GM12878 (cell line): ENCODE results near the gene NFE2L3. TPM values are rescaled to one million over a fixed set of nuclear protein-coding genes. Genes with fewer than 3 reads are reported as not detected.

Source experiments
- CHD1 ChIP-seq: IDR thresholded peaks from 2 replicates; pipeline ENCODE4 v1.6.1; 2012; ENCODE audit warnings: low read depth, low read length, improper control_type of control experiment
- ESRRA ChIP-seq: IDR thresholded peaks from 2 replicates; pipeline ENCODE4 v1.6.1; 2012; ENCODE audit warnings: mild to moderate bottlenecking, low read length, improper control_type of control experiment
- HDAC6 ChIP-seq: fragments of 200-600 bp; sonication (generic); IDR thresholded peaks from one replicate; pipeline ENCODE4 v1.8.0; 2017; ENCODE audit warnings: antibody characterized with exemption; ENCODE audit not compliant: unreplicated experiment
- MEF2B ChIP-seq: fragments of 450-650 bp; IDR thresholded peaks from 2 replicates; pipeline ENCODE4 v1.6.1; 2018; ENCODE audit warnings: mild to moderate bottlenecking, moderate library complexity; ENCODE audit not compliant: partially characterized antibody, poor library complexity, severe bottlenecking
- MXI1 ChIP-seq: fragments of 150-350 bp; IDR thresholded peaks from 2 replicates; pipeline ENCODE4 v1.6.1; 2011; ENCODE audit warnings: low read depth, mild to moderate bottlenecking, inconsistent platforms, low read length, improper control_type of control experiment
- MYC ChIP-seq: IDR thresholded peaks from 2 replicates; pipeline ENCODE4 v1.6.1; 2011; ENCODE audit warnings: mild to moderate bottlenecking, low read length, moderate library complexity, inconsistent platforms; ENCODE audit not compliant: insufficient read depth, insufficient replicate concordance, insufficient read length, severe bottlenecking
- NKRF ChIP-seq: fragments of 450-650 bp; conservative IDR thresholded peaks from 2 replicates; pipeline ENCODE4 v1.6.1; 2017; ENCODE audit warnings: mild to moderate bottlenecking, moderate library complexity
- PAX8 ChIP-seq: fragments of 450-650 bp; IDR thresholded peaks from 2 replicates; pipeline ENCODE4 v1.6.1; 2017; ENCODE audit warnings: mild to moderate bottlenecking, moderate library complexity
- RUNX3 ChIP-seq: IDR thresholded peaks from 2 replicates; pipeline ENCODE4 v1.6.1; 2012; ENCODE audit warnings: low read length, inconsistent platforms
- SMC3 ChIP-seq: IDR thresholded peaks from 2 replicates; pipeline ENCODE4 v1.6.1; 2011; ENCODE audit warnings: low read length, improper control_type of control experiment, borderline replicate concordance
- TBL1XR1 ChIP-seq: IDR thresholded peaks from 2 replicates; pipeline ENCODE4 v1.6.1; 2012; ENCODE audit warnings: low read depth, low read length, improper control_type of control experiment
- WRNIP1 ChIP-seq: IDR thresholded peaks from 2 replicates; pipeline ENCODE4 v1.6.1; 2011; ENCODE audit warnings: low read depth, low read length, improper control_type of control experiment, borderline replicate concordance
- ZBTB11 ChIP-seq: fragments of 450-650 bp; formaldehyde crosslinking; IDR thresholded peaks from 2 replicates; pipeline ENCODE4 v1.5.0; 2022; ENCODE audit warnings: mild to moderate bottlenecking, missing genetic modification characterization
- polyA plus RNA-seq, 11 experiments: library from polyadenylated mRNA; depleted of rRNA in 4 of 11; unstranded in 6 of 11; stranded (reverse) in 5 of 11; fragments of >200 nt; fragmentation: Nextera tagmentation in 4 of 11; fragmentation: Illumina TruSeq in 1 of 11; extraction: Ambion mirVana in 4 of 11; extraction: Trizol in 1 of 11; gene quantifications; 1 replicate in 1 of 11; 2 replicates in 10 of 11; pipeline versions ENCODE4 v1.2.1 to v1.2.3, GENCODE V29; 2011 to 2016; ENCODE audit warnings: inconsistent platforms in 2 of 11, missing spikeins in 2 of 11, low read depth in 1 of 11
- total RNA-seq, 4 experiments: library from RNA; depleted of rRNA in 3 of 4; stranded (reverse); fragments of >200 nt in 3 of 4; fragmentation: Illumina TruSeq in 1 of 4; extraction: Trizol in 1 of 4; gene quantifications; 2 replicates each; pipeline versions ENCODE4 v1.2.1 to v1.2.3, GENCODE V29; 2013 to 2021

Gene NFE2L3
- total and polyA plus RNA-seq, 10 of the 15 experiments (the other 5 are each of a cell fraction or from before 2014, with no cell fraction given) = 4.4 to 34.9 (median 13.0) TPM

DNA sequence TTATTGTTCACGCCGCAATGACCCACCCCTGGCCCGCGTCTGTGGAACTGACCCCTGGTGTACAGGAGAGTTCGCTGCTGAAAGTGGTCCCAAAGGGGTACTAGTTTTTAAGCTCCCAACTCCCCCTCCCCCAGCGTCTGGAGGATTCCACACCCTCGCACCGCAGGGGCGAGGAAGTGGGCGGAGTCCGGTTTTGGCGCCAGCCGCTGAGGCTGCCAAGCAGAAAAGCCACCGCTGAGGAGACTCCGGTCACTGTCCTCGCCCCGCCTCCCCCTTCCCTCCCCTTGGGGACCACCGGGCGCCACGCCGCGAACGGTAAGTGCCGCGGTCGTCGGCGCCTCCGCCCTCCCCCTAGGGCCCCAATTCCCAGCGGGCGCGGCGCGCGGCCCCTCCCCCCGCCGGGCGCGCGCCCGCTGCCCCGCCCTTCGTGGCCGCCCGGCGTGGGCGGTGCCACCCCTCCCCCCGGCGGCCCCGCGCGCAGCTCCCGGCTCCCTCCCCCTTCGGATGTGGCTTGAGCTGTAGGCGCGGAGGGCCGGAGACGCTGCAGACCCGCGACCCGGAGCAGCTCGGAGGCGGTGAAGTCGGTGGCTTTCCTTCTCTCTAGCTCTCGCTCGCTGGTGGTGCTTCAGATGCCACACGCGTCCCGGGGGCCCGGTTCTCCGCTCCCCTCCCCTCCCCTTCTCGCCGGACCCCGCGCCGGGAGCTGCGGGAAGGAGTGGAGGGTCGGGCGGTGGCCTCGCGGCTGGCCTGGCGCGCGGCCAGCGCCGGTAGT, 49.4 kb downstream of the NFE2L3 start, which contains the start of gene CBX3 (continued):
- peak; percentile 41 for TF ChIP-seq NKRF
- TF ChIP-seq WRNIP1 = no peak
- no peak for TF ChIP-seq SMC3
- TF ChIP-seq MYC = no peak
- peak; percentile 18; the same call in 1 of the 2 replicates for TF ChIP-seq MXI1
- TF ChIP-seq ESRRA = peak; percentile 62; the same call in 1 of the 2 replicates
- no peak for TF ChIP-seq ZBTB11 (CRISPR knock-in tag)
- peak; percentile 78; the same call in 1 of the 2 replicates for TF ChIP-seq TBL1XR1
- no peak for TF ChIP-seq PAX8
- TF ChIP-seq CHD1 = peak; percentile 87
- no peak for TF ChIP-seq HDAC6
- peak; percentile 68 for TF ChIP-seq RUNX3
- peak; percentile 94 for TF ChIP-seq MEF2B
